ENCODE results near the gene TRPM6. TPM values are rescaled to one million over a fixed set of nuclear protein-coding genes. Genes with fewer than 3 reads are reported as not detected.

Gene TRPM6
- total RNA-seq, 2 experiments from 2014 or later: not detected

- ATAC-seq (ENCODE audit: poor library complexity) (no peak), DNase-seq (no peak)
- Histone ChIP-seq H3K27ac (ENCODE audit: low read depth in 1 of 2, low read length in 2 of 2) (no peak overlapping the region), H3K4me1 (ENCODE audit: insufficient read depth, low read length) (no peaks in the 10 kb centered on the region), H3K4me3 (ENCODE audit: low read length) (no peak overlapping the region), H3K36me3 (ENCODE audit: insufficient read depth, low read length) (no peaks in the 10 kb centered on the region), H3K27me3 (ENCODE audit: control insufficient read depth in 1 of 2, insufficient read depth in 2 of 2, low read length in 2 of 2) (peaks cover 0 to under 1% of the 10 kb centered on the region in 2 experiments), H3K9me3 (ENCODE audit: control insufficient read depth in 1 of 2, insufficient read depth in 1 of 2, low read length in 2 of 2) (no peaks in the 10 kb centered on the region)
- ChIA-PET POLR2A (no interaction called here), CTCF (no interaction called here)
- H3K27ac Mint-ChIP-seq: no peak overlapping the region
- H3K9me3 Mint-ChIP-seq: no peaks in the 10 kb centered on the region
- H3K4me3 Mint-ChIP-seq: no peak overlapping the region
- peaks cover 18% of the 10 kb centered on the region for H3K27me3 Mint-ChIP-seq
- TF ChIP-seq, protein P1, sequence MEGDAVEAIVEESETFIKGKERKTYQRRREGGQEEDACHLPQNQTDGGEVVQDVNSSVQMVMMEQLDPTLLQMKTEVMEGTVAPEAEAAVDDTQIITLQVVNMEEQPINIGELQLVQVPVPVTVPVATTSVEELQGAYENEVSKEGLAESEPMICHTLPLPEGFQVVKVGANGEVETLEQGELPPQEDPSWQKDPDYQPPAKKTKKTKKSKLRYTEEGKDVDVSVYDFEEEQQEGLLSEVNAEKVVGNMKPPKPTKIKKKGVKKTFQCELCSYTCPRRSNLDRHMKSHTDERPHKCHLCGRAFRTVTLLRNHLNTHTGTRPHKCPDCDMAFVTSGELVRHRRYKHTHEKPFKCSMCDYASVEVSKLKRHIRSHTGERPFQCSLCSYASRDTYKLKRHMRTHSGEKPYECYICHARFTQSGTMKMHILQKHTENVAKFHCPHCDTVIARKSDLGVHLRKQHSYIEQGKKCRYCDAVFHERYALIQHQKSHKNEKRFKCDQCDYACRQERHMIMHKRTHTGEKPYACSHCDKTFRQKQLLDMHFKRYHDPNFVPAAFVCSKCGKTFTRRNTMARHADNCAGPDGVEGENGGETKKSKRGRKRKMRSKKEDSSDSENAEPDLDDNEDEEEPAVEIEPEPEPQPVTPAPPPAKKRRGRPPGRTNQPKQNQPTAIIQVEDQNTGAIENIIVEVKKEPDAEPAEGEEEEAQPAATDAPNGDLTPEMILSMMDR (IDR thresholded peaks at IDR 0.05): no peak
- no peaks in the 10 kb centered on the region for H3K36me3 Mint-ChIP-seq (ENCODE audit: low read depth)
- H3K4me1 Mint-ChIP-seq (ENCODE audit: low read depth): no peaks in the 10 kb centered on the region
- intact Hi-C loops (cut with DNase I, micrococcal nuclease): no loop called here
Measured at GRCh38 chr9:74765481-74765971, 122.2 kb downstream of the TRPM6 start.

- ATAC-seq (ENCODE audit: poor library complexity) (no peak), DNase-seq (no peak)
- Histone ChIP-seq H3K27ac (ENCODE audit: low read depth in 1 of 2, low read length in 2 of 2) (no peak overlapping the region), H3K9me3 (ENCODE audit: control insufficient read depth in 1 of 2, insufficient read depth in 1 of 2, low read length in 2 of 2) (no peaks in the 10 kb centered on the region), H3K4me3 (ENCODE audit: low read length) (no peak overlapping the region), H3K36me3 (ENCODE audit: insufficient read depth, low read length) (no peaks in the 10 kb centered on the region), H3K4me1 (ENCODE audit: insufficient read depth, low read length) (no peaks in the 10 kb centered on the region), H3K27me3 (ENCODE audit: control insufficient read depth in 1 of 2, insufficient read depth in 2 of 2, low read length in 2 of 2) (no peaks in the 10 kb centered on the region)
- Mint-ChIP-seq H3K27ac (no peak overlapping the region), H3K36me3 (ENCODE audit: low read depth) (no peaks in the 10 kb centered on the region), H3K9me3 (no peaks in the 10 kb centered on the region), H3K27me3 (peaks cover 1% of the 10 kb centered on the region), H3K4me1 (ENCODE audit: low read depth) (no peaks in the 10 kb centered on the region), H3K4me3 (no peak overlapping the region)
- intact Hi-C loops (cut with DNase I, micrococcal nuclease): no loop called here
- POLR2A ChIA-PET: no interaction called here
- CTCF ChIA-PET: interaction anchor here (0.5 kb wide), 1 partner anchor 49 kb away, joined by 3 read pairs; no protein-coding TSS in a partner anchor
- TF ChIP-seq, protein P1 (IDR thresholded peaks at IDR 0.05): no peak
Measured at GRCh38 chr9:74762950-74763349, 124.8 kb downstream of the TRPM6 start.

- intact Hi-C loops (cut with DNase I, micrococcal nuclease): no loop called here
- no peaks in the 10 kb centered on the region for H3K36me3 ChIP-seq (ENCODE audit: insufficient read depth, low read length)
- no peaks in the 10 kb centered on the region for H3K9me3 ChIP-seq (ENCODE audit: control insufficient read depth in 1 of 2, insufficient read depth in 1 of 2, low read length in 2 of 2)
- no peak overlapping the region for H3K27ac ChIP-seq (ENCODE audit: low read depth in 1 of 2, low read length in 2 of 2)
- H3K27ac Mint-ChIP-seq: no peak overlapping the region
- no peaks in the 10 kb centered on the region for H3K9me3 Mint-ChIP-seq
- H3K27me3 Mint-ChIP-seq: no peaks in the 10 kb centered on the region
- no peak overlapping the region for H3K4me3 ChIP-seq (ENCODE audit: low read length)
- H3K36me3 Mint-ChIP-seq (ENCODE audit: low read depth): no peaks in the 10 kb centered on the region
- H3K4me1 Mint-ChIP-seq (ENCODE audit: low read depth): no peaks in the 10 kb centered on the region
- DNase-seq: no peak
- ATAC-seq (ENCODE audit: poor library complexity): no peak
- TF ChIP-seq, protein P1 (IDR thresholded peaks at IDR 0.05): no peak
- H3K4me3 Mint-ChIP-seq: no peak overlapping the region
- ChIA-PET CTCF (no interaction called here), POLR2A (no interaction called here)
- peaks cover 0 to 4% of the 10 kb centered on the region in 2 experiments for H3K27me3 ChIP-seq (ENCODE audit: control insufficient read depth in 1 of 2, insufficient read depth in 2 of 2, low read length in 2 of 2)
- no peaks in the 10 kb centered on the region for H3K4me1 ChIP-seq (ENCODE audit: insufficient read depth, low read length)
Measured at GRCh38 chr9:74760031-74760700, 127.6 kb downstream of the TRPM6 start.
